Smooth muscle cell (in vitro differentiated cells): ENCODE data around the gene ITCH. TPM values are rescaled to one million over a fixed set of nuclear protein-coding genes. Genes with fewer than 3 reads are reported as not detected.
"Not testable (repeated sequence)": the region's sequence is repeated elsewhere in the genome, so short reads cannot be mapped to it uniquely, and the experiment has no call there.

Source experiments
- DNase-seq: peaks from one replicate; lab custom pipeline; 2025; ENCODE audit not compliant: unreplicated experiment; lab: John Stamatoyannopoulos, UW
- H2AFZ ChIP-seq: fragments of 200-600 bp; sonication (generic); 2 replicates; pipeline ENCODE4 v1.6.0; 2016; ENCODE audit warnings: antibody characterized with exemption, low read depth, mild to moderate bottlenecking
- H3F3A ChIP-seq: fragments of 200-600 bp; sonication (generic); 2 replicates; pipeline ENCODE4 v1.6.0; 2017; ENCODE audit warnings: antibody characterized with exemption, low read depth
- H3K27ac ChIP-seq: fragments of 200-600 bp; sonication (generic); 2 replicates; pipeline ENCODE4 v1.5.1; 2016; ENCODE audit warnings: low read depth, mild to moderate bottlenecking
- H3K27me3 ChIP-seq: fragments of 200-600 bp; sonication (generic); 2 replicates; pipeline ENCODE4 v1.6.1; 2016; ENCODE audit warnings: low read depth, mild to moderate bottlenecking
- H3K36me3 ChIP-seq: fragments of 200-600 bp; sonication (generic); 2 replicates; pipeline ENCODE4 v1.5.1; 2016; ENCODE audit warnings: low read depth
- H3K4me1 ChIP-seq: fragments of 200-600 bp; sonication (generic); 2 replicates; pipeline ENCODE4 v1.5.1; 2016; ENCODE audit warnings: low read depth
- H3K4me2 ChIP-seq: fragments of 200-600 bp; sonication (generic); 2 replicates; pipeline ENCODE4 v1.6.0; 2016; ENCODE audit warnings: mild to moderate bottlenecking
- H3K4me3 ChIP-seq: fragments of 200-600 bp; sonication (generic); 2 replicates; pipeline ENCODE4 v1.5.1; 2016; ENCODE audit warnings: mild to moderate bottlenecking
- H3K79me2 ChIP-seq: fragments of 200-600 bp; sonication (generic); 2 replicates; pipeline ENCODE4 v1.6.0; 2016; ENCODE audit warnings: low read depth, mild to moderate bottlenecking
- H3K9ac ChIP-seq: fragments of 200-600 bp; sonication (generic); 2 replicates; pipeline ENCODE4 v1.6.0; 2016; ENCODE audit warnings: low read depth
- H3K9me3 ChIP-seq: fragments of 200-600 bp; sonication (generic); replicated peaks from 2 replicates; pipeline ENCODE4 v1.5.1; 2016; ENCODE audit warnings: low read depth
- H4K20me1 ChIP-seq: fragments of 200-600 bp; sonication (generic); 2 replicates; pipeline ENCODE4 v1.6.0; 2016; ENCODE audit warnings: low read depth
- WGBS: methylation state at CpG from one replicate; pipeline ENCODE4 v1.1.7; 2016; ENCODE audit warnings: low lambda C conversion rate; 5-methylcytosine and 5-hydroxymethylcytosine counted together
- polyA plus RNA-seq: library from polyadenylated mRNA; unstranded; fragments of >200 nt; fragmentation: Nextera tagmentation; extraction: Ambion mirVana; gene quantifications from 2 replicates; pipeline ENCODE4 v1.2.1, GENCODE V29; 2016
- total RNA-seq: library from RNA; depleted of rRNA; stranded (reverse); fragments of >200 nt; gene quantifications from 2 replicates; pipeline ENCODE4 v1.2.3, GENCODE V29; 2014
- TF ChIP-seq, protein P1 (sequence below): fragments of 200-600 bp; sonication (generic); IDR thresholded peaks from 2 replicates; pipeline ENCODE4 v1.5.1; 2017; ENCODE audit warnings: borderline replicate concordance, mild to moderate bottlenecking, antibody characterized with exemption; ENCODE audit not compliant: insufficient read depth, poor library complexity, severe bottlenecking

The ITCH gene
- total and polyA plus RNA-seq, 2 experiments from 2014 or later: 21.9 to 96.7 TPM

DNA sequence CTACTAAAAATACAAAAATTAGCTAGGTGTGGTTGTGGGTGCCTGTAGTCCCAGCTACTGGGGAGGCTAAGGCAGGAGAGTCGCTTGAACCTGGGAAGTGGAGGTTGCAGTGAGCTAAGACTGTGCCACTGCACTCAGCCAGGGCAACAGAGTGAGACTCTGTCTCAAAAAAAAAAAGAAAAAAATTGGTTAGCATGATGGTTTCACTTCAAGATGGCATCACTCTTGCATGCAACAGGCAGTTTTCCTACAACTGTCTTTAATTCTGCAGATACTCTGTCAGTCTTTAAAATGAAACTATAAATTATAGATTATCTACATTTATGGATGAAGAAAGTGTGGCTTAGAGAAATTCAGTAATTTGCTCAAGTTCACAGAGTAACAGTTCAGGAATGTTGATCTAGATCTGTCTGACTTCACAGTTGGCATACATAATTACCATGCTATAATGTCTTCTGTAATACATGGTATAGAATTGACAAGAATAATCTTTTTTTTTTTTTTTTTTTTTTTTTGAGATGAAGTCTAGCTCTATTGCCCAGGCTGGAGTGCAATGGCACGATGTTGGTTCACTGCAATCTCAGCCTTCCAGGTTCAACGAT lies 27.0 kb downstream of the ITCH start:
- H3K36me3 ChIP-seq: no peaks in the 10 kb centered on the region
- peaks cover 100% of the 10 kb centered on the region for H3K79me2 ChIP-seq
- TF ChIP-seq, protein P1, sequence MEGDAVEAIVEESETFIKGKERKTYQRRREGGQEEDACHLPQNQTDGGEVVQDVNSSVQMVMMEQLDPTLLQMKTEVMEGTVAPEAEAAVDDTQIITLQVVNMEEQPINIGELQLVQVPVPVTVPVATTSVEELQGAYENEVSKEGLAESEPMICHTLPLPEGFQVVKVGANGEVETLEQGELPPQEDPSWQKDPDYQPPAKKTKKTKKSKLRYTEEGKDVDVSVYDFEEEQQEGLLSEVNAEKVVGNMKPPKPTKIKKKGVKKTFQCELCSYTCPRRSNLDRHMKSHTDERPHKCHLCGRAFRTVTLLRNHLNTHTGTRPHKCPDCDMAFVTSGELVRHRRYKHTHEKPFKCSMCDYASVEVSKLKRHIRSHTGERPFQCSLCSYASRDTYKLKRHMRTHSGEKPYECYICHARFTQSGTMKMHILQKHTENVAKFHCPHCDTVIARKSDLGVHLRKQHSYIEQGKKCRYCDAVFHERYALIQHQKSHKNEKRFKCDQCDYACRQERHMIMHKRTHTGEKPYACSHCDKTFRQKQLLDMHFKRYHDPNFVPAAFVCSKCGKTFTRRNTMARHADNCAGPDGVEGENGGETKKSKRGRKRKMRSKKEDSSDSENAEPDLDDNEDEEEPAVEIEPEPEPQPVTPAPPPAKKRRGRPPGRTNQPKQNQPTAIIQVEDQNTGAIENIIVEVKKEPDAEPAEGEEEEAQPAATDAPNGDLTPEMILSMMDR: no peak
- H3K4me1 ChIP-seq: no peaks in the 10 kb centered on the region
- 87% methylated on average over 3 of the region's 3 CpGs for WGBS
- peaks cover 25% of the 10 kb centered on the region for H3F3A ChIP-seq
- no peak overlapping the region for H3K4me2 ChIP-seq
- H3K27ac ChIP-seq: peak overlapping the region; percentile 68
- no peak overlapping the region for H2AFZ ChIP-seq
- no peak overlapping the region for H3K4me3 ChIP-seq
- H3K9me3 ChIP-seq: no peaks in the 10 kb centered on the region
- H4K20me1 ChIP-seq: peaks cover 100% of the 10 kb centered on the region
- no peak overlapping the region for H3K9ac ChIP-seq
- H3K27me3 ChIP-seq: no peaks in the 10 kb centered on the region
- no peak for DNase-seq

DNA sequence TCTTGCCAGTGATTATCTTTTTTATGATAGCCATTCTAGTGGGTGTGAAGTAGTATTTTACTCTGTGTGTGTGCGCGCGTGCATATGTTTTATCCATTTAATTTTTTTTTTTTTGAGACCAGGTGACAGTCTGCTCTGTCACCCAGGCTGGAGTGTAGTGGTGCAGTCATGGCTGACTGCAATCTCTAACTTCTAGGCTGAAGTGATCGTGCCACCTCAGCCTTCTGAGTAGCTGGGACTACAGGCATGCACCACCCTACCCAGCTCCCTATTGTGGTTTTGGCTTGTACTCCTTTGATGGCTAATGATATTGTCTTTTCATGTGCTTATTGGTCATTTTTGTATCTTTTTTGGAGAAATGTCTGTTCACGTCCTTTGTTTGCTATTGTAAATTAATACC lies 33.3 kb downstream of the ITCH start:
- H4K20me1 ChIP-seq: peaks cover 100% of the 10 kb centered on the region
- no peak overlapping the region for H2AFZ ChIP-seq
- no peaks in the 10 kb centered on the region for H3K36me3 ChIP-seq
- no peak overlapping the region for H3K27ac ChIP-seq
- no peaks in the 10 kb centered on the region for H3K9me3 ChIP-seq
- 97% methylated on average over 5 of the region's 5 CpGs for WGBS
- no peak overlapping the region for H3K9ac ChIP-seq
- no peaks in the 10 kb centered on the region for H3K27me3 ChIP-seq
- H3K4me1 ChIP-seq: no peaks in the 10 kb centered on the region
- H3K4me2 ChIP-seq: no peak overlapping the region
- DNase-seq: no peak
- no peak overlapping the region for H3K4me3 ChIP-seq
- H3K79me2 ChIP-seq: peaks cover 100% of the 10 kb centered on the region
- TF ChIP-seq, protein P1: no peak
- peaks cover 15% of the 10 kb centered on the region for H3F3A ChIP-seq

DNA sequence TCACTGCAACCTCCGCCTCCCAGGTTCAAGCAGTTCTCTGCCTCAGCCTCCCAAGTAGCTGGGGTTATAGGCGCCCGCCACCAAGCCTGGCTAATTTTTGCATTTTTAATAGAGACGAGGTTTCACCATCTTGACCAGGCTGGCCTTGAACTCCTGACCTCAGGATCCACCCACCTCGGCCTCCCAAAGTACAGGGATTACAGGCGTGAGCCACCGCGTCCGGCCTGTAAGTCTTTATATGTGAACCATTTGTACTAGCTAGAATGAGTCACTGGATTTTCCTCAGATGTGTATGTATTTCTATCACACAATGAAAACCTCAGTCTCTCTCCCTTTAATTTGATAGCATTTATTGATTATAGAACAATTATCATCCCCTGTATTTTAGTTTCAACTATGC lies 34.0 kb downstream of the ITCH start:
- Histone ChIP-seq H3K9me3 (no peaks in the 10 kb centered on the region), H3K4me1 (no peaks in the 10 kb centered on the region), H3K79me2 (peaks cover 100% of the 10 kb centered on the region), H4K20me1 (peaks cover 100% of the 10 kb centered on the region), H3K27me3 (no peaks in the 10 kb centered on the region), H3K4me3 (no peak overlapping the region), H3K36me3 (no peaks in the 10 kb centered on the region), H3K4me2 (no peak overlapping the region), H3F3A (peaks cover 22% of the 10 kb centered on the region), H2AFZ (no peak overlapping the region), H3K27ac (peak overlapping the region; percentile 16), H3K9ac (no peak overlapping the region)
- TF ChIP-seq, protein P1: no peak
- no peak for DNase-seq
- WGBS: 85% methylated on average over 9 of the region's 9 CpGs

DNA sequence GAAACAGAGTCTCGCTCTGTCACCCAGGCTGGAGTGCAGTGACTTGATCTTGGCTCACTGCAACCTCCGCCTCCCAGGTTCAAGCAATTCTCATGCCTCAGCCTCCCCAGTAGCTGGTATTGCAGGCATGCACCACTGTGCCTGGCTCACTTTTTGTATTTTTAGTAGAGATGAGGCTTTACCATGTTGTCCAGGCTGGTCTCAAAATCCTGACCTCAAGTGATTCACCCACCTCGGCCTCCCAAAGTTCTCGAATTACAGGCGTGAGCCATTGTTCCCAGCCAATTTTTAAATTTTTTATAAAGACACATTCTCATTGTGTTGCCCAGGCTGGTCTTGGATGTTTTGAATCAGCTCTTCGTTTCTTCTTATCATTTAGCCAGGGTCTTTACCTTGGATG lies 37.7 kb downstream of the ITCH start:
- DNase-seq: not testable (repeated sequence)
- peaks cover 100% of the 10 kb centered on the region for H3K79me2 ChIP-seq

More for the DNA sequence above, 37.7 kb downstream of the ITCH start:
- H3K36me3 ChIP-seq, H3K4me3 ChIP-seq, H3K4me1 ChIP-seq, H3K27me3 ChIP-seq, H3K4me2 ChIP-seq, H3K9ac ChIP-seq, H3K9me3 ChIP-seq, H2AFZ ChIP-seq: not testable (repeated sequence)
- Histone ChIP-seq H4K20me1 (peaks cover 100% of the 10 kb centered on the region), H3K27ac (peak overlapping the region; percentile 25), H3F3A (peaks cover 20% of the 10 kb centered on the region)
- 73% methylated on average over 6 of the region's 6 CpGs for WGBS
